H1 (cell line): ENCODE measurements around the gene TEK. TPM values are rescaled to one million over a fixed set of nuclear protein-coding genes. Genes with fewer than 3 reads are reported as not detected.

Source experiments
- CTCF ChIA-PET: fragments of 300-600 bp; sonication (Branson Sonifier 250); formaldehyde crosslinking; loops from one replicate; lab custom pipeline; 2021; ENCODE audit not compliant: partially characterized antibody; lab: Charles Lee
- POLR2A ChIA-PET: fragments of 300-600 bp; sonication (Branson Sonifier 250); formaldehyde crosslinking; loops from one replicate; lab custom pipeline; 2021; ENCODE audit warnings: inconsistent platforms; ENCODE audit not compliant: partially characterized antibody; lab: Charles Lee
- DNase-seq, 2 experiments: peaks; one replicate each; pipeline versions ENCODE4 v3.0.0 to v3.0.0-alpha.2; 2010 to 2022; ENCODE audit warnings: low spot score in 2 of 2, low read depth in 1 of 2, mixed read lengths in 1 of 2
- FAIRE-seq: peaks from 2 replicates; lab custom pipeline; 2011; peaks lifted over from hg19 to GRCh38; lab: Jason Lieb, UNC
- H2AFZ ChIP-seq: 2 replicates; pipeline ENCODE4 v1.8.1; 2012; ENCODE audit warnings: low read length, inconsistent platforms
- H2AK5ac ChIP-seq: 2 replicates; pipeline ENCODE4 v1.6.1; 2013; ENCODE audit warnings: low read depth, low read length
- H2BK120ac ChIP-seq: replicated peaks from 2 replicates; pipeline ENCODE3; 2013; ENCODE audit warnings: low read depth, low read length, inconsistent platforms
- H2BK12ac ChIP-seq: 2 replicates; pipeline ENCODE4 v1.6.1; 2013; ENCODE audit warnings: low read depth, low read length
- H2BK15ac ChIP-seq: 2 replicates; pipeline ENCODE4 v1.6.1; 2013; ENCODE audit warnings: low read length
- H2BK20ac ChIP-seq: 2 replicates; pipeline ENCODE4 v1.6.1; 2013; ENCODE audit warnings: low read length
- H2BK5ac ChIP-seq: 2 replicates; pipeline ENCODE4 v1.6.1; 2013; ENCODE audit warnings: low read depth, low read length
- H3K14ac ChIP-seq: 2 replicates; pipeline ENCODE4 v1.6.1; 2013; ENCODE audit warnings: inconsistent platforms; ENCODE audit not compliant: insufficient read length
- H3K18ac ChIP-seq: 2 replicates; pipeline ENCODE4 v1.6.1; 2013; ENCODE audit warnings: low read length; ENCODE audit errors: extremely low read depth
- H3K23ac ChIP-seq: 2 replicates; pipeline ENCODE4 v1.6.1; 2013; ENCODE audit warnings: inconsistent platforms; ENCODE audit not compliant: insufficient read length
- H3K23me2 ChIP-seq: 2 replicates; pipeline ENCODE4 v1.6.1; 2013; ENCODE audit warnings: low read depth, low read length
- H3K27ac ChIP-seq: 2 replicates; pipeline ENCODE4 v1.6.1; 2011; ENCODE audit warnings: low read depth, low read length, inconsistent platforms
- H3K27me3 ChIP-seq, 4 experiments: replicated peaks in 1 of 4; 1 replicate in 1 of 4; 2 replicates in 3 of 4; pipeline versions ENCODE4 v1.6.1 to v1.8.1; 2011 to 2013; ENCODE audit warnings: low read length in 3 of 4, mild to moderate bottlenecking in 3 of 4, inconsistent platforms in 2 of 4, mixed read lengths in 2 of 4, moderate library complexity in 1 of 4; ENCODE audit not compliant: control insufficient read depth in 3 of 4, insufficient read depth in 3 of 4; ENCODE audit errors: extremely low read depth in 1 of 4
- H3K36me3 ChIP-seq, 4 experiments: 2 replicates each; pipeline versions ENCODE4 v1.6.1 to v1.8.1; 2011 to 2013; ENCODE audit warnings: mild to moderate bottlenecking in 4 of 4, low read length in 3 of 4, moderate library complexity in 2 of 4, control low read depth in 1 of 4, inconsistent platforms in 1 of 4; ENCODE audit not compliant: insufficient read depth in 4 of 4, control insufficient read depth in 2 of 4
- H3K4ac ChIP-seq: replicated peaks from 2 replicates; pipeline ENCODE3; 2013; ENCODE audit warnings: low read length, low read depth, mixed read lengths, inconsistent platforms; ENCODE audit not compliant: insufficient read length
- H3K4me1 ChIP-seq, 4 experiments: replicated peaks in 1 of 4; 1 replicate in 1 of 4; 2 replicates in 3 of 4; pipeline versions ENCODE4 v1.6.1 to v1.8.1; 2011 to 2013; ENCODE audit warnings: low read length in 3 of 4, inconsistent platforms in 2 of 4, mixed read lengths in 1 of 4; ENCODE audit not compliant: insufficient read depth in 4 of 4, control insufficient read depth in 3 of 4
- H3K4me2 ChIP-seq, 2 experiments: 2 replicates each; pipeline versions ENCODE4 v1.6.1 to v1.8.1; 2011 to 2013; ENCODE audit warnings: low read depth in 2 of 2, low read length in 2 of 2, control low read depth in 1 of 2, inconsistent platforms in 1 of 2, mild to moderate bottlenecking in 1 of 2; ENCODE audit not compliant: insufficient read depth in 1 of 2
- H3K4me3 ChIP-seq, 4 experiments: fragments of 200-600, 300-600 bp in 1 of 4; sonication (generic), shearing (Covaris generic), sonication (Bioruptor Twin) in 1 of 4; 2 replicates each; pipeline versions ENCODE4 v1.5.1 to v1.8.1; 2011 to 2016; ENCODE audit warnings: low read length in 4 of 4, low read depth in 3 of 4, control low read depth in 2 of 4, inconsistent platforms in 2 of 4, mild to moderate bottlenecking in 2 of 4, mixed read lengths in 1 of 4, moderate library complexity in 1 of 4; ENCODE audit not compliant: insufficient read depth in 2 of 4; ENCODE audit errors: extremely low read depth in 1 of 4
- H3K56ac ChIP-seq: replicated peaks from 2 replicates; pipeline ENCODE3; 2013; ENCODE audit warnings: low read depth, mild to moderate bottlenecking, mixed read lengths, low read length, inconsistent platforms; ENCODE audit not compliant: insufficient read length
- H3K79me1 ChIP-seq: 2 replicates; pipeline ENCODE4 v1.6.1; 2013; ENCODE audit warnings: low read depth, low read length, control low read depth
- H3K79me2 ChIP-seq, 2 experiments: 2 replicates each; pipeline versions ENCODE4 v1.6.1 to v1.8.1; 2012 to 2013; ENCODE audit warnings: low read length in 2 of 2, mild to moderate bottlenecking in 2 of 2, inconsistent platforms in 1 of 2; ENCODE audit not compliant: insufficient read depth in 2 of 2, control insufficient read depth in 1 of 2
- H3K9ac ChIP-seq, 4 experiments: replicated peaks in 1 of 4; 1 replicate in 1 of 4; 2 replicates in 3 of 4; pipeline versions ENCODE4 v1.6.1 to v1.8.1; 2011 to 2013; ENCODE audit warnings: low read depth in 3 of 4, low read length in 3 of 4, control low read depth in 2 of 4, mild to moderate bottlenecking in 2 of 4, moderate library complexity in 2 of 4, inconsistent platforms in 1 of 4; ENCODE audit errors: extremely low read depth in 1 of 4
- H3K9me3 ChIP-seq, 2 experiments: 2 replicates each; pipeline versions ENCODE4 v1.6.1 to v1.8.1; 2012 to 2013; ENCODE audit warnings: mild to moderate bottlenecking in 2 of 2, moderate library complexity in 2 of 2, control low read depth in 1 of 2, inconsistent platforms in 1 of 2, low read depth in 1 of 2, low read length in 1 of 2, mixed read lengths in 1 of 2; ENCODE audit not compliant: insufficient read depth in 2 of 2
- H4K20me1 ChIP-seq, 2 experiments: replicated peaks in 1 of 2; 2 replicates each; pipeline versions ENCODE3 to v1.8.1; 2011 to 2013; ENCODE audit warnings: inconsistent platforms in 2 of 2, low read length in 2 of 2, mild to moderate bottlenecking in 1 of 2; ENCODE audit not compliant: insufficient read depth in 2 of 2, control insufficient read depth in 1 of 2
- H4K5ac ChIP-seq: 2 replicates; pipeline ENCODE4 v1.6.1; 2013; ENCODE audit warnings: low read length, low read depth, mixed read lengths, inconsistent platforms; ENCODE audit not compliant: insufficient read length
- H4K8ac ChIP-seq: 2 replicates; pipeline ENCODE4 v1.8.0; 2013; ENCODE audit warnings: mild to moderate bottlenecking, moderate library complexity, low read length, inconsistent platforms; ENCODE audit not compliant: insufficient read depth; ENCODE audit errors: extremely low read depth
- H4K91ac ChIP-seq: replicated peaks from 2 replicates; pipeline ENCODE3; 2013; ENCODE audit warnings: low read length, mixed read lengths, inconsistent platforms; ENCODE audit not compliant: insufficient read length
- BACH1 ChIP-seq: IDR thresholded peaks from 2 replicates; pipeline ENCODE4 v1.6.1; 2012; ENCODE audit warnings: low read length, improper control_type of control experiment
- GABPA ChIP-seq: IDR thresholded peaks from 2 replicates; pipeline ENCODE4 v1.6.1; 2011; ENCODE audit warnings: mild to moderate bottlenecking, low read length, moderate library complexity, borderline replicate concordance; ENCODE audit not compliant: insufficient read depth
- MAX ChIP-seq: IDR thresholded peaks from 2 replicates; pipeline ENCODE4 v1.6.1; 2012; ENCODE audit warnings: inconsistent platforms
- TAF7 ChIP-seq: optimal IDR thresholded peaks from 2 replicates; pipeline ENCODE3; 2011; ENCODE audit warnings: low read depth, mild to moderate bottlenecking, inconsistent platforms, low read length, moderate library complexity, borderline replicate concordance
- WGBS, 2 experiments: shearing (Covaris generic) in 1 of 2; methylation state at CpG; one replicate each; pipeline versions ENCODE4 v1.1.6 to v1.1.7; 2013 to 2015; ENCODE audit warnings: low lambda C conversion rate in 2 of 2, mixed read lengths in 2 of 2, inconsistent platforms in 1 of 2, low coverage in 1 of 2, missing lambda C conversion rate in 1 of 2; ENCODE audit not compliant: insufficient replicate concordance in 2 of 2, insufficient coverage in 1 of 2, insufficient read length in 1 of 2; ENCODE audit errors: extremely low coverage in 1 of 2, missing lambda C conversion rate in 1 of 2; 5-methylcytosine and 5-hydroxymethylcytosine counted together
- polyA plus RNA-seq, 7 experiments: library from polyadenylated mRNA; depleted of rRNA in 3 of 7; stranded (reverse) in 5 of 7; unstranded in 2 of 7; fragments of >200 nt in 5 of 7; fragments of 200-250 nt in 2 of 7; gene quantifications; 1 replicate in 5 of 7; 2 replicates in 1 of 7; 4 replicates in 1 of 7; pipeline versions ENCODE4 v1.2.1 to v1.2.3, GENCODE V29; 2011 to 2013; ENCODE audit warnings: missing spikeins in 2 of 7, mixed read lengths in 2 of 7
- total RNA-seq: library from RNA; stranded (reverse); fragmentation: NEBNext Ultra II Directional; extraction: Animal tissue kit (Norgen Biotek cat#: 25700); gene quantifications from 2 replicates; pipeline ENCODE4 v1.2.1, GENCODE V29; 2021
- TF ChIP-seq, protein P1 (sequence below): IDR thresholded peaks from 2 replicates; pipeline ENCODE4 v1.6.1; 2011; ENCODE audit warnings: low read length, improper control_type of control experiment

TEK gene
- total and polyA plus RNA-seq, 2 of the 8 experiments (the other 6 are each of a cell fraction or from before 2014, with no cell fraction given) = 11.0 to 35.8 TPM

DNA sequence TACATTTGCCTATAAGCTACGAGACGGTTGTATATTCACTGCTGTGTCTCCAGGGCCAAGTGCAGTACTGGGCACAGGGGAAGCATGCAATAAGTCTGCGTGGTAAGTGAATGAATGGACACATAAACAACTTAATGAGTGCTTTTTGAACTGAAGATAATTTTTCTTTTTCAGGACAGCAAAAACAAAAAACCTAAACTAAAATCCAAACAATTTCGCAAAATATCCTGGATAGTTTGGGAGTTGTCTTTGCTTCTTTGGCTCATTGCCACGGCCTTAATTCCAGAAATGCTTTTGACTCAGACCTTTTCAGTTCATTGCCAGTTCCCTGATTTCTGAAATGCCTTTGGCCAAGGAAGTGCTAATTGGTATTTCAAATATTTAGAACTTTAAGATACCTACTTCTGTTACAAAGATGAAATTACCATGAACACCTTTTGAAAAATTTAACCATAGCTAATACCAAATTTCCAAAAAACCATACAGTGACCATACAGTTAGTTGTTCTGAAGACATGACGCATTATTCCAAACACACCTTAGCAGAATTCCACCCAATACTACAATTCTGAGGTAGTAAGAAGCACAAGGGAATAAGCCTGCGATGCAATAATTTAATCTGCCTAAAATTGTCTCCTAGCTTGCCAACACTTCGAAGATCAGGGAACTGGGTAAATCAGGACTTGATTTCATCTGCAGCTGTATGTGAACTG, 42.8 kb downstream of the TEK start:
- 74% methylated on average over 8 of the region's 8 CpGs; no CpG with 5 or more reads in 1 of the 2 experiments for WGBS, 2 experiments
- no peak overlapping the region for H3K18ac ChIP-seq
- H4K5ac ChIP-seq = no peak overlapping the region
- H2AFZ ChIP-seq = no peak overlapping the region
- H3K4me3 ChIP-seq = no peak overlapping the region
- H3K14ac ChIP-seq = no peak overlapping the region
- H3K4me1 ChIP-seq = peaks cover 0 to 13% (median under 1%) of the 10 kb centered on the region in 4 experiments; a peak in 2 of 7 replicates
- H3K4ac ChIP-seq = no peak overlapping the region
- no peaks in the 10 kb centered on the region for H3K23me2 ChIP-seq
- H2BK120ac ChIP-seq = no peak overlapping the region
- no peaks in the 10 kb centered on the region for H4K20me1 ChIP-seq
- H3K9ac ChIP-seq = no peak overlapping the region
- ChIA-PET POLR2A (interaction anchor here (0.6 kb wide), 1 partner anchor 270 kb away, joined by 3 read pairs; no protein-coding TSS in a partner anchor), CTCF (no interaction called here)
- H4K91ac ChIP-seq = no peak overlapping the region
- DNase-seq (no peak), FAIRE-seq (no peak)
- H2BK5ac ChIP-seq = no peak overlapping the region
- H2BK15ac ChIP-seq = no peak overlapping the region
- no peak overlapping the region for H3K4me2 ChIP-seq
- H4K8ac ChIP-seq = no peak overlapping the region
- no peaks in the 10 kb centered on the region for H3K79me1 ChIP-seq
- H3K9me3 ChIP-seq = no peaks in the 10 kb centered on the region
- no peak overlapping the region for H2BK12ac ChIP-seq
- H3K23ac ChIP-seq = no peak overlapping the region
- H3K56ac ChIP-seq = no peak overlapping the region
- H3K36me3 ChIP-seq = no peaks in the 10 kb centered on the region
- H3K79me2 ChIP-seq = no peaks in the 10 kb centered on the region
- H3K27me3 ChIP-seq = no peaks in the 10 kb centered on the region
- TF ChIP-seq, protein P1, sequence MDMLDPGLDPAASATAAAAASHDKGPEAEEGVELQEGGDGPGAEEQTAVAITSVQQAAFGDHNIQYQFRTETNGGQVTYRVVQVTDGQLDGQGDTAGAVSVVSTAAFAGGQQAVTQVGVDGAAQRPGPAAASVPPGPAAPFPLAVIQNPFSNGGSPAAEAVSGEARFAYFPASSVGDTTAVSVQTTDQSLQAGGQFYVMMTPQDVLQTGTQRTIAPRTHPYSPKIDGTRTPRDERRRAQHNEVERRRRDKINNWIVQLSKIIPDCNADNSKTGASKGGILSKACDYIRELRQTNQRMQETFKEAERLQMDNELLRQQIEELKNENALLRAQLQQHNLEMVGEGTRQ = no peak
- TF ChIP-seq BACH1 = no peak
- no peak for TF ChIP-seq TAF7
- TF ChIP-seq GABPA = no peak
- no peak for TF ChIP-seq MAX
- no peak overlapping the region for H2BK20ac ChIP-seq
- no peak overlapping the region for H2AK5ac ChIP-seq
- no peak overlapping the region for H3K27ac ChIP-seq
